HEK293 (cell line): Measurements from ENCODE around the gene CYB5R2.

Experiments
- CTCF ChIA-PET: fragments of 350-600 bp; formaldehyde crosslinking; extraction: SDS; loops from one replicate; lab custom pipeline; 2021; ENCODE audit warnings: antibody characterized with exemption; lab: Yijun Ruan, JAX
- POLR2A ChIA-PET: fragments of 300-600 bp; formaldehyde crosslinking; extraction: SDS; loops from one replicate; lab custom pipeline; 2020; ENCODE audit warnings: antibody characterized with exemption, inconsistent platforms; lab: Yijun Ruan, JAX
- H3K27ac ChIP-seq: fragments of 200-500 bp; sonication (Bioruptor generic); 2 replicates; pipeline ENCODE4 v1.5.1; 2014; ENCODE audit warnings: low read depth, low read length, control low read depth, inconsistent platforms; ENCODE audit errors: extremely low read depth
- H3K36me3 ChIP-seq, 2 experiments: fragments of 200-500 bp in 1 of 2; sonication (Bioruptor generic) in 1 of 2; 1 replicate in 1 of 2; 2 replicates in 1 of 2; pipeline ENCODE4 v1.5.1; 2014 to 2017; ENCODE audit warnings: inconsistent platforms in 2 of 2, low read length in 2 of 2; ENCODE audit not compliant: control insufficient read depth in 2 of 2, insufficient read depth in 1 of 2
- H3K4me1 ChIP-seq: fragments of 200-500 bp; sonication (Bioruptor generic); 2 replicates; pipeline ENCODE4 v1.5.1; 2014; ENCODE audit warnings: mild to moderate bottlenecking, low read length, inconsistent platforms; ENCODE audit not compliant: control insufficient read depth, insufficient read depth
- H3K4me3 ChIP-seq: 2 replicates; pipeline ENCODE4 v1.5.1; 2011; ENCODE audit warnings: low read depth, mild to moderate bottlenecking, control low read depth, low read length, moderate library complexity
- H3K9me3 ChIP-seq: fragments of 200-500 bp; sonication (Bioruptor generic); 2 replicates; pipeline ENCODE4 v1.5.1; 2014; ENCODE audit warnings: low read depth, low read length, inconsistent platforms; ENCODE audit not compliant: control insufficient read depth, insufficient read depth
- HIC1 ChIP-seq: fragments of 450-650 bp; formaldehyde crosslinking; IDR thresholded peaks from 2 replicates; pipeline ENCODE4 v1.5.1; 2016; ENCODE audit warnings: missing biosample characterization, missing genetic modification characterization
- SCRT1 ChIP-seq: fragments of 450-650 bp; formaldehyde crosslinking; IDR thresholded peaks from 2 replicates; pipeline ENCODE4 v1.5.1; 2016; ENCODE audit warnings: missing biosample characterization, missing genetic modification characterization, borderline replicate concordance
- YY1 ChIP-seq: fragments of 450-650 bp; formaldehyde crosslinking; IDR thresholded peaks from 2 replicates; pipeline ENCODE4 v1.5.1; 2018; ENCODE audit warnings: missing biosample characterization, missing genetic modification characterization
- ZFHX2 ChIP-seq: fragments of 450-650 bp; formaldehyde crosslinking; conservative IDR thresholded peaks from 2 replicates; pipeline ENCODE4 v1.5.1; 2016; ENCODE audit warnings: missing biosample characterization, missing genetic modification characterization
- ZNF2 ChIP-seq: fragments of 450-650 bp; formaldehyde crosslinking; IDR thresholded peaks from 2 replicates; pipeline ENCODE4 v1.5.1; 2016; ENCODE audit warnings: missing biosample characterization, missing genetic modification characterization
- ZNF211 ChIP-seq: fragments of 450-650 bp; formaldehyde crosslinking; IDR thresholded peaks from 2 replicates; pipeline ENCODE4 v1.5.1; 2016; ENCODE audit warnings: low read depth, missing biosample characterization, missing genetic modification characterization
- ZNF350 ChIP-seq: fragments of 450-650 bp; formaldehyde crosslinking; IDR thresholded peaks from 2 replicates; pipeline ENCODE4 v1.5.0; 2017; ENCODE audit warnings: missing biosample characterization, mild to moderate bottlenecking, missing genetic modification characterization
- ZNF391 ChIP-seq: fragments of 450-650 bp; formaldehyde crosslinking; IDR thresholded peaks from 2 replicates; pipeline ENCODE4 v1.5.1; 2016; ENCODE audit warnings: low read depth, missing biosample characterization, missing genetic modification characterization, borderline replicate concordance
- ZNF48 ChIP-seq: fragments of 450-650 bp; formaldehyde crosslinking; IDR thresholded peaks from 2 replicates; pipeline ENCODE4 v1.5.1; 2016; ENCODE audit warnings: missing biosample characterization, missing genetic modification characterization
- ZNF529 ChIP-seq: fragments of 450-650 bp; formaldehyde crosslinking; IDR thresholded peaks from 2 replicates; pipeline ENCODE4 v1.5.1; 2017; ENCODE audit warnings: missing genetic modification characterization, missing biosample characterization; ENCODE audit not compliant: insufficient replicate concordance
- ZNF558 ChIP-seq: fragments of 450-650 bp; formaldehyde crosslinking; IDR thresholded peaks from 2 replicates; pipeline ENCODE4 v1.5.1; 2016; ENCODE audit warnings: missing biosample characterization, missing genetic modification characterization
- ZNF660 ChIP-seq: fragments of 450-650 bp; IDR thresholded peaks from 2 replicates; pipeline ENCODE4 v1.5.1; 2018; ENCODE audit warnings: missing biosample characterization, mild to moderate bottlenecking, missing genetic modification characterization
- ZNF664 ChIP-seq: fragments of 450-650 bp; formaldehyde crosslinking; IDR thresholded peaks from 2 replicates; pipeline ENCODE4 v1.5.1; 2016; ENCODE audit warnings: missing biosample characterization, missing genetic modification characterization
- ZNF701 ChIP-seq: fragments of 450-650 bp; formaldehyde crosslinking; IDR thresholded peaks from 2 replicates; pipeline ENCODE4 v1.5.1; 2016; ENCODE audit warnings: missing biosample characterization, missing genetic modification characterization
- ZNF791 ChIP-seq: fragments of 450-650 bp; formaldehyde crosslinking; IDR thresholded peaks from 2 replicates; pipeline ENCODE4 v1.5.1; 2016; ENCODE audit warnings: missing biosample characterization, missing genetic modification characterization
- TF ChIP-seq, protein P1 (sequence below): fragments of 450-650 bp; formaldehyde crosslinking; IDR thresholded peaks from 2 replicates; pipeline ENCODE4 v1.5.1; 2016; ENCODE audit warnings: missing biosample characterization, missing genetic modification characterization
- TF ChIP-seq, protein P2 (sequence below): fragments of 450-650 bp; formaldehyde crosslinking; IDR thresholded peaks from 2 replicates; pipeline ENCODE4 v1.5.1; 2016; ENCODE audit warnings: missing biosample characterization, missing genetic modification characterization
- TF ChIP-seq, protein P3 (sequence below): fragments of 450-650 bp; formaldehyde crosslinking; IDR thresholded peaks from 2 replicates; pipeline ENCODE4 v1.5.1; 2017; ENCODE audit warnings: missing biosample characterization, missing genetic modification characterization

The CYB5R2 gene

DNA sequence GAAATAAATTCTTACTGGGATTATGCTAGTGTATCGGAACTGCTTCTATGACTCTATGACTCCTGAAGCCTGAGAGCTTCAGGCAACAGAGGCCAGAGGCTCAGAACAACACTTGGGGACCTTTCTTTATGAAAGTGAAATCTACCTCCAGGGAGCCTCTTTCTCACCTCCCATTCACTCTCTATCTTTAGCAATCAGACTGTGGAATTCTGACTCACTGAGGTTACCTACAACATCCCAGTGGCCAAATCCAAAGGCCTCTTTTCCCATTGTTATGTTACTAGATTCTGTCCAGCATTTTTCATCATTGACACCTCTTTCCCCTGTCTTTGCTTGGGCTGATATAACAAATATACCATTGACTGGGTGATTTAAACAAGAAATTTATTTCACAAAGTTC, 14.1 kb upstream of the CYB5R2 start:
- CTCF ChIA-PET = interaction anchor here (0.6 to 5.7 kb wide), 11 partner anchors 9 to 589 kb away, joined by 3 to 36 read pairs (median 4); no protein-coding TSS in a partner anchor
- H3K36me3 ChIP-seq = no peaks in the 10 kb centered on the region
- no peak overlapping the region for H3K4me3 ChIP-seq
- H3K9me3 ChIP-seq = no peaks in the 10 kb centered on the region
- H3K4me1 ChIP-seq = no peaks in the 10 kb centered on the region; the same call in none of the 2 replicates
- TF ChIP-seq, protein P1, sequence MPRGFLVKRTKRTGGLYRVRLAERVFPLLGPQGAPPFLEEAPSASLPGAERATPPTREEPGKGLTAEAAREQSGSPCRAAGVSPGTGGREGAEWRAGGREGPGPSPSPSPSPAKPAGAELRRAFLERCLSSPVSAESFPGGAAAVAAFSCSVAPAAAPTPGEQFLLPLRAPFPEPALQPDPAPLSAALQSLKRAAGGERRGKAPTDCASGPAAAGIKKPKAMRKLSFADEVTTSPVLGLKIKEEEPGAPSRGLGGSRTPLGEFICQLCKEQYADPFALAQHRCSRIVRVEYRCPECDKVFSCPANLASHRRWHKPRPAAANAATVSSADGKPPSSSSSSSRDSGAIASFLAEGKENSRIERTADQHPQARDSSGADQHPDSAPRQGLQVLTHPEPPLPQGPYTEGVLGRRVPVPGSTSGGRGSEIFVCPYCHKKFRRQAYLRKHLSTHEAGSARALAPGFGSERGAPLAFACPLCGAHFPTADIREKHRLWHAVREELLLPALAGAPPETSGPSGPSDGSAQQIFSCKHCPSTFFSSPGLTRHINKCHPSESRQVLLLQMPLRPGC (tag by site-specific recombination) = no peak
- TF ChIP-seq ZFHX2 (tag by site-specific recombination) (no peak), ZNF529 (tag by site-specific recombination) (no peak), ZNF391 (tag by site-specific recombination) (no peak), ZNF211 (no peak), ZNF558 (tag by site-specific recombination) (no peak), ZNF660 (tag by site-specific recombination) (no peak), ZNF2 (tag by site-specific recombination) (no peak), YY1 (tag by site-specific recombination) (no peak), ZNF48 (tag by site-specific recombination) (no peak), ZNF791 (no peak), ZNF350 (tag by site-specific recombination) (no peak), ZNF701 (no peak), SCRT1 (tag by site-specific recombination) (no peak), HIC1 (tag by site-specific recombination) (no peak), ZNF664 (tag by site-specific recombination) (no peak)
- TF ChIP-seq, protein P2, sequence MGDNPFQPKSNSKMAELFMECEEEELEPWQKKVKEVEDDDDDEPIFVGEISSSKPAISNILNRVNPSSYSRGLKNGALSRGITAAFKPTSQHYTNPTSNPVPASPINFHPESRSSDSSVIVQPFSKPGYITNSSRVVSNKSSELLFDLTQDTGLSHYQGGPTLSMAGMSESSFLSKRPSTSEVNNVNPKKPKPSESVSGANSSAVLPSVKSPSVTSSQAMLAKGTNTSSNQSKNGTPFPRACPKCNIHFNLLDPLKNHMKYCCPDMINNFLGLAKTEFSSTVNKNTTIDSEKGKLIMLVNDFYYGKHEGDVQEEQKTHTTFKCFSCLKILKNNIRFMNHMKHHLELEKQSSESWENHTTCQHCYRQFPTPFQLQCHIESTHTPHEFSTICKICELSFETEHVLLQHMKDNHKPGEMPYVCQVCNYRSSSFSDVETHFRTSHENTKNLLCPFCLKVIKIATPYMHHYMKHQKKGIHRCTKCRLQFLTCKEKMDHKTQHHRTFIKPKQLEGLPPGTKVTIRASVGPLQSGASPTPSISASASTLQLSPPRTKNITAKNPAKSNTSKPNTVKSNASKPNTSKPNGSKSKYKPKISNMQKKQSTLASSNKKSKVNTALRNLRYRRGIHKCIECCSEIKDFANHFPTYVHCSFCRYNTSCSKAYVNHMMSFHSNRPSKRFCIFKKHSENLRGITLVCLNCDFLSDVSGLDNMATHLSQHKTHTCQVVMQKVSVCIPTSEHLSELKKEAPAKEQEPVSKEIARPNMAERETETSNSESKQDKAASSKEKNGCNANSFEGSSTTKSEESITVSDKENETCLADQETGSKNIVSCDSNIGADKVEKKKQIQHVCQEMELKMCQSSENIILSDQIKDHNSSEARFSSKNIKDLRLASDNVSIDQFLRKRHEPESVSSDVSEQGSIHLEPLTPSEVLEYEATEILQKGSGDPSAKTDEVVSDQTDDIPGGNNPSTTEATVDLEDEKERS (tag by site-specific recombination) = no peak
- TF ChIP-seq, protein P3, sequence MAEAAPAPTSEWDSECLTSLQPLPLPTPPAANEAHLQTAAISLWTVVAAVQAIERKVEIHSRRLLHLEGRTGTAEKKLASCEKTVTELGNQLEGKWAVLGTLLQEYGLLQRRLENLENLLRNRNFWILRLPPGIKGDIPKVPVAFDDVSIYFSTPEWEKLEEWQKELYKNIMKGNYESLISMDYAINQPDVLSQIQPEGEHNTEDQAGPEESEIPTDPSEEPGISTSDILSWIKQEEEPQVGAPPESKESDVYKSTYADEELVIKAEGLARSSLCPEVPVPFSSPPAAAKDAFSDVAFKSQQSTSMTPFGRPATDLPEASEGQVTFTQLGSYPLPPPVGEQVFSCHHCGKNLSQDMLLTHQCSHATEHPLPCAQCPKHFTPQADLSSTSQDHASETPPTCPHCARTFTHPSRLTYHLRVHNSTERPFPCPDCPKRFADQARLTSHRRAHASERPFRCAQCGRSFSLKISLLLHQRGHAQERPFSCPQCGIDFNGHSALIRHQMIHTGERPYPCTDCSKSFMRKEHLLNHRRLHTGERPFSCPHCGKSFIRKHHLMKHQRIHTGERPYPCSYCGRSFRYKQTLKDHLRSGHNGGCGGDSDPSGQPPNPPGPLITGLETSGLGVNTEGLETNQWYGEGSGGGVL (tag by site-specific recombination) = no peak
- POLR2A ChIA-PET = no interaction called here
- H3K27ac ChIP-seq = no peak overlapping the region
